HG02571 (cell line): ENCODE data around the gene HELB.

ENCODE experiments used
- ATAC-seq: cut with Tn5 transposase; IDR thresholded peaks from one replicate; pipeline ENCODE4 v1.9.1; 2021; ENCODE audit warnings: mild to moderate bottlenecking, moderate library complexity; ENCODE audit not compliant: unreplicated experiment

The HELB gene

GRCh38 chr12:66354291-66354690 is 52.0 kb downstream of the HELB start:
- ATAC-seq = no peak

- ATAC-seq = no peak
These were observed 57.0 kb downstream of the HELB start for GRCh38 chr12:66359300-66359699.

- ATAC-seq = no peak
These were observed 59.4 kb downstream of the HELB start for GRCh38 chr12:66361703-66362102.

- ATAC-seq = no peak
These were observed 63.6 kb downstream of the HELB start for GRCh38 chr12:66365718-66366490.

- ATAC-seq = no peak
These were observed 64.8 kb downstream of the HELB start for GRCh38 chr12:66367015-66367667.

- no peak for ATAC-seq
These were observed 69.7 kb downstream of the HELB start for GRCh38 chr12:66371982-66372381.

- no peak for ATAC-seq
These were observed 73.3 kb downstream of the HELB start for GRCh38 chr12:66375560-66375959.

GRCh38 chr12:66379616-66380015 is 77.3 kb downstream of the HELB start:
- no peak for ATAC-seq

GRCh38 chr12:66380769-66381535 is 78.7 kb downstream of the HELB start:
- no peak for ATAC-seq

GRCh38 chr12:66387117-66387516 is 84.8 kb downstream of the HELB start:
- ATAC-seq = no peak
